Eye (tissue), 1 donor: ENCODE measurements around the gene ZNF385C.
"Not testable (repeated sequence)": the region's sequence is repeated elsewhere in the genome, so short reads cannot be mapped to it uniquely, and the experiment has no call there.

Experiments used
- DNase-seq: peaks from one replicate; pipeline ENCODE4 v3.0.0-alpha.2; 2015

ZNF385C gene, protein sequence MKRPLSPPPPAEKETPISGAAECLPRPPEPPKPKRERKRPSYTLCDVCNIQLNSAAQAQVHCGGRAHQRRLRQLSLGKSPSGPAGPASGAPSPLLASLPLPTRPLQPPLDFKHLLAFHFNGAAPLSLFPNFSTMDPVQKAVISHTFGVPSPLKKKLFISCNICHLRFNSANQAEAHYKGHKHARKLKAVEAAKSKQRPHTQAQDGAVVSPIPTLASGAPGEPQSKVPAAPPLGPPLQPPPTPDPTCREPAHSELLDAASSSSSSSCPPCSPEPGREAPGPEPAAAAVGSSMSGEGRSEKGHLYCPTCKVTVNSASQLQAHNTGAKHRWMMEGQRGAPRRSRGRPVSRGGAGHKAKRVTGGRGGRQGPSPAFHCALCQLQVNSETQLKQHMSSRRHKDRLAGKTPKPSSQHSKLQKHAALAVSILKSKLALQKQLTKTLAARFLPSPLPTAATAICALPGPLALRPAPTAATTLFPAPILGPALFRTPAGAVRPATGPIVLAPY

DNA sequence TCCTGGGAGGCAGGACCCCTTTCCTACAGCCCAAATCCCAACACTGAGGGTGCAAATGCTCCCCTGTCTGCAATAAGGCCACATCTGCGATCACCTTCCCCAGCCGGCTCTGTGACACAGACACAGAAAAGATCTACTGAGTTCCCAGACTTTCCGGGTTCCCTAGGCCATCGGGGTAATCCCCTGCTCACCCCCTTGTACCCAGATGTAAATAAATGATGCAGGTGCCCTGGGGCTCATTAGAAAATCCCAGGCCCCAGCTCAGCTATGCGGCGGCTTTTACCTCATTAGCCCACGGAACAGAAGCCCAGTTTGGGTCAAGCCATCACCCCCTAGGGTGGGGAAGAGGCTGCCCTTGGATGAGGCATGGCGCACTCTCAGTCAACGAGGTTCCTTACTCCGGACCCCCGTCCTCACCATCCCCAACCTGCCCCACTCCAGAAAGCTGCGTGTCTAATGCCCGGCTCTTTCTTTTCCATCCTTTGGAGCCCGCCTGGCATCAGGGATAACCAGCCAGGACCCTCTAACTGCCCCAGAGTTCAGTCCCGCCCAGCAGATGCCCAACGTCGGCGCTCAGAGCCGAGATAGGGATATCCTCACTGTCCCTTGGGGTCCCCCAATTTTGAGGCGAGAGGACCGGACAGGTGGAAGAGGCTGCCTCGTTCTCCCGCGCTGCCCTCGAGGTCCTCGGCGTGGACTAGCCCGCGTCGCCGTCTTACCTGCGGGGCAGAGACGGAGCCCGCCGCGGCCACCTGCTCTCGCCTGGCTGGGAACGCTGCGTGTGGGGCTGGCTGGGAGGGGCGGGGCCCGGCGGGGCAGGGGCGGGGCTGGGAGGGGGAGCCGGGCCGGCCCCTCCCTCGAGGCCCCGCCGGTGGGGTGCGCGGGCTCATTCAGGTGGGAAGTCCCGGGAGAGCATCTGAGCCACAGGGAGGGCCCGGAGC, at the start of gene ZNF385C:
ZNF385C (minus strand) TSS at position 783 of the 941 bp plus-strand sequence. CDS start 35,417 bp downstream, outside the sequence.
- DNase-seq: peak; percentile 39

DNA sequence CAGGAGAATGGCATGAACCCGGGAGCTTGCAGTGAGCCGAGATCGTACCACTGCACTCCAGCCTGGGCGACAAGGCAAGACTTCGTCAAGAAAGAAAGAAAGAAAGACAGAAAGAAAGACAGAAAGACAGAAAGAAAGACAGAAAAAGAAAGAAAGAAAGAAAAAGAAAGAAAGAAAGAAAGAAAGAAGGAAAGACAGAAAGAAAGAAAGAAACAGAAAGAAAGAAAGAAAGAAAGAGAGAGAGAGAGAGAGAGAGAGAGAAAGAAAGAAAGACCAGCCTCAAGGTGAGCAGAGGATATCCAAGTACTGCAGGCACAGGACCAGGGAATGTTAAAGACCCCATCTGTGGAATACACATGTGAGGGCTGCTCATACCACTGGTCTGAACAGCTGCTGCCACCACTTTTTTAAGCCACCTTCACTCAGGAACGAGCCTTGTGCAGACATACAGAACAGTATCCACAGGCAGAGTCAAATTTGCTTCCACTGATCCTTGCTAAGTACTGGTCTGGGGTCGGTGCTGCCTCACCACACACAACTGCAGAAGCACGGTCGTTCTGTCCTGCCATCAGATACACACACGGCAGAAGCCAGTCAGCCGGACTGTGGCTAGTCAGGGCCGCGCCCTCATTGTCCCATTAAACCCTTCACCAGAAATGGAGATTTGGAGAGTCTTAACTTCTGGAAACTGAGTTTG, 48.8 kb upstream of the ZNF385C start:
- no peak for DNase-seq

DNA sequence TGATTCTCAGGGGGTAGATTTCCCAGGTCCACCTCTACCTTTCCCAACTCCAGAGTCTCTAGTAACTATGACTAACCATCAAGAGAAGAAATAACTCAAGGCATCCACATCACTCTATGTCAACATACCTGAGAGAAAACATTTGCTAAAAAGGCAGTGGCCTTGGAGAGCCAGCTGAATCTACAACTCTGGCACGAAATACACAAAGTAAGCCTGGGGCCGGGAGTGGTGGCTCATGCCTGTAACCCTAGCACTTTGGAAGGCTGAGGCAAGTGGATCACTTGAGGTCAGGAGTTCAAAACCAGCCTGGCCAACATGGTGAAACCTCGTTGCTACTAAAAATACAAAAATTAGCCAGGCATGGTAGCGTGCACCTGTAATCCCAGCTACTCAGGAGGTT, 44.9 kb upstream of the ZNF385C start:
- not testable (repeated sequence) for DNase-seq

DNA sequence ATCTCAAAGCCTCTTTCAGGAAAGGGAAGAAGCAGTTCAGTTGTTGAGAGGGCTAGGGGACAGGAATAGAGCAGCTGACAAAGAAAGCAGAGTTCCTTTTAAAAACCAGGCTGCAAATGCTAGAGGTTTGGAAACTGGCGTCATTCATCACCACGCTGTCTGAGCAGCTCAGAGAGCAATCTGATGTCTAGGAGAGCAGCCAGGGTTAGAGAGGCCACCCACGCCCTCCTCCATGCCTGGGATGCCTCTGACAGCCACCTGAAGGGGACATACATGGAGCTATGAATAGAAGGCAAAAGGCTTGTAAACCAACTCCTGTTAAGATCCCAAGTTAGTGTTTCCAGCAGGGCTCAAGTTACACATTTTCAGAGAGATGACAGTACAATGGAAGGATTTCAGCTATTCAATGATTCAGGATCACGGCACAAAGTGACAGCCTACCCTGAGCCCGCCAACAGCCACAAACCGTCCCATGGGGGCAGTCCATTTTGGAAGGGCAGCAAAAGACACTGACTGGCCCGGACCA, 44.2 kb upstream of the ZNF385C start:
- no peak for DNase-seq

DNA sequence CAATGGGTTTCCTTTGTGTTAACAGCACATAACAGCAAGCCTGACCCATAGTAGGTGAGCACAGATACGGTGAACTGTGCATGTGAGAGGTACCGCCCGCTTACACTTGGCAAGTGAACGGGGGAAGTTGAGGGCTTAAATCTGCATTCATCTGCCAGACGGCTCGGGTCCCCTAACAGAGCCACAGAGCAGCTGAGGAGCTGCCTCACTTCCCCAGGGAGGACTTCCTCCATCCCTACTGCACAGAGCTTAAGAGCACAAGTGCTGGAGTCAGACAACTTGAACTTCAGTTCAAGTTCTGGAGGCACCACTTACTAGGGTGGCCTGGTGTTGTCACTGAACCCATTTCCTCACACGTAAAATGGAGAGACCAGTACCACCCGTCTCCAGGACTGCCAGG, 43.1 kb upstream of the ZNF385C start:
- no peak for DNase-seq

DNA sequence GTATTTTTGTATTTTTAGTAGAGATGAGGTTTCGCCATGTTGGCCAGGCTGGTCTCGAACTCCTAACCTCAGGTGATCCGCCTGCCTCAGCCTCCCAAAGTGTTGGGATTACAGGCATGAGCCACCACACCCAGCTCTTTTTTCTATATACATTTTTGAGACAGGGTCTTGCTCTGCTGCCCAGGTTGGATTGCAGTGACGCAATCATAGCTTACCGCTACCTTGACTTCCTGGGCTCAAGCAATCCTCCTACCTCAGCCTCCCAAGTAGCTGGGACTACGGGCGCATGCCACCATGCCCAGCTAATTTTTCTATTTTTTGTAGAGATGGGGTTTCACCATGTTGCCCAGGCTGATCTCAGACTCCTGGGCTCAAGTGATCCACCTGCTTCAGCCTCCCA, 42.4 kb upstream of the ZNF385C start:
- not testable (repeated sequence) for DNase-seq

DNA sequence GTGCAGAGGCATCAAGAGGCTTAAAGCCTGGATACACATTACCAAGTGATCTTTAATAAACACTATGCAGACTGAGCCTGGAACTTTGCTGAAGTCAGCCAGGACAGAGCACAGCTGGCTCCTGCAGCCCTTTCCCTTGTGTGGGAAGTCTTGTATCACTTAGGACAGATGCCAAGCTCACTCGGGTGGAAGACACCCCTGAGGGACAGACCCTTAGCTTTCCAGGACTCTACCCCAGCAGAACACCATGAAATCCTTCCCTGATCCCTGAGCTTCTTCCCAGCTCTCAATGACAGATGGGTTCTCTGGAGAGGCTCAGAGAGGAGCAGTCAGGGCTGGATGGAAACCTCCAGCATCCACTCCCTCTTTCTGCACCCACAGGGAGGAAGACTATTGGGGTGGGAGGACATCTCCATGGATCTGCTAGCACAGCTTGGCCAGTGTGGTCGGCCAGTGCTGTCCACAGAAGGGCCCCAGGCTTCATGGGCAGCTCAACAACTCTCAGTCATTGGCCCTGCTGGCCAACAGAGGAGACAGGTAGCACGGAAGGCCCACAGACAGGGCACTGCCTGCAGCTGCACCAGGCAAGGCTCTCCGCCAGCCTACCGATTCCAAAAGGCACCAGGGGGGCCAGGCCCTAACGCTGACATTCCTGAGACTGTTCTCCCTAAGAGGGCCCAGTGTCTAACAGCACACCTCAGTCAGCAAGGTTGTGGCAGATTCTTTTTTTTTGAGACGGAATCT, 40.6 kb upstream of the ZNF385C start:
- peak; percentile 37 for DNase-seq

DNA sequence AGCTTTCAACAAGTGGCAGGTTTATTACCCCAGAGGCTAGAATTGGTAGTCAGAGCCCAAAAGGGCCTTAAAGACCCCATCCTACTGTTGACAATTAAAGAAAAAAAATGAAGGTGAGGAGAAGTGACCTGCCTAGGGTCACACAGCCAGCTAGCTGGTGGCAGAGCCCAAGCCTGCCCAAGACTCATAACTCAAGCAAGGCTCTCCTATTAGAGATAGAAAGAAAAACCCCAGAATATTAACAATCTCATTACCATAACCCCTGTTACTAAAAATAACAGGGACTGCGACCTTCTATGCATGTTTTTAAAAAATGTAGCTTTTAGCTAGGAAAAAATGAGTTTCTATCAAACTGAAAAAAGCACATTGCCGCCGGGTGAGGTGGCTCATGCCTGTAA, 38.4 kb upstream of the ZNF385C start:
- DNase-seq: no peak

DNA sequence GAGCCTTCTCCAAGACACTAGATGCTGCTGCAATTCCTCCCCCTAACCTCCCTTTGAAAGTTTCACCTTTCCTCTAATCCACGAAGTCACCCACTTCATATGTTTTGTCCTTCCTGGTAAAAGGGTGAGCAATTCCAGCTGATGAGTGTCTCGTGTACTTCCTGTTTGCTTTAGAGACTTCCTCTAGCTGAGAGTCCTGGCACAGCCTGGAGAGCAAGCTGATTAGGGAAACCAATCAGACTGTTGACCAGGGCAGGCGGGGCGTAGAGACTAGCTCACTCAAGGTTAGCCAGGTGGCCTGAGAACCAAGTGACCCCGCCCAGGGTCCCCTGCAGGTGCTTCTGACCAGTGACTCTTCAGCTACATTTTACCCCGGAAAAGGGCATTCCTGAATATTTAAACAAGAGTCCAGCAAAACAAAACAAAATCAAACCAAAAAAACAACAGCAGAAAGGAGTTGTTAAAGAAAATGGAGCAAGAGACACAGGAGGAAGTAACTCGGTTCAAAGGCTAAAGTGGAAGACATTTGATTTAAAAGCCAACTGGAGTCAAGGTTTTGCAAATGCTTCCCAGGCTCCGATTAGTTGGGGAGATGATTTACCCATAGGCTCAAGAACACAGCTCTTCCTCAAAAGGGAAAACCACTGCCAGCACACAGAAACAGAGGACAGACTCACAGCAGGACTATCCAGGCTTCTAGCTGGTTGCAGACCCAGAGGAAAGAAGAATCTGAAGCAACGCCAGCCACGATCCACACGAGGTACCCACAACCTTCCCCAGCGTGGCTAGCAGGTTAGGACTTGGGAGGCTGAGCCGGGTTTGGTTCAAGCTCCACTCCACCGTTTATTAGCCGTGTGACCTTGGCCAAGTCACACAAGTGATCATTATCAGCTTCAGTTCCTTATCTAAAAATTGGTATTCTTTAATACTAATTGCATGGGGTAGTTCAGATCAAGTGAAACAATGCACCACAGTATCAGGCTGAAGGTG, 37.7 kb upstream of the ZNF385C start:
- no peak for DNase-seq

DNA sequence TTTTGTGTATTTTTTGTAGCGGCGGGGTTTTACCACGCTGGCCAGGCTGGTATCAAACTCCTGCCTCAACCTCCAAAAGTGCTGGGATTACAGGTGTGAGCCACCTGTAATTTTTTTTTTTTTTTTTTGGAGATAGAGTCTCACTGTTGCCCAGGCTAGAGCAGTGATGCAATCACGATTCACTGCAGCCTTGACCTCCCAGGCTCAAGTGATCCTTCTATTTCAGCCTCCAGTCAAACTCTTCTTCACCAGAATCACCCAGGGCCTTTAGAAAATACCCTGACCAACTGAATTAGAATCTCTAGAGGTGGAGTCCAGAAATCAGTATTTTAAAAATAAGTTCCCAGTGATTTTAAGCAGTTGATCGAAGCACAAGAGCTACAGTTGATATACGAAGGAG, 36.9 kb upstream of the ZNF385C start:
- no peak for DNase-seq

DNA sequence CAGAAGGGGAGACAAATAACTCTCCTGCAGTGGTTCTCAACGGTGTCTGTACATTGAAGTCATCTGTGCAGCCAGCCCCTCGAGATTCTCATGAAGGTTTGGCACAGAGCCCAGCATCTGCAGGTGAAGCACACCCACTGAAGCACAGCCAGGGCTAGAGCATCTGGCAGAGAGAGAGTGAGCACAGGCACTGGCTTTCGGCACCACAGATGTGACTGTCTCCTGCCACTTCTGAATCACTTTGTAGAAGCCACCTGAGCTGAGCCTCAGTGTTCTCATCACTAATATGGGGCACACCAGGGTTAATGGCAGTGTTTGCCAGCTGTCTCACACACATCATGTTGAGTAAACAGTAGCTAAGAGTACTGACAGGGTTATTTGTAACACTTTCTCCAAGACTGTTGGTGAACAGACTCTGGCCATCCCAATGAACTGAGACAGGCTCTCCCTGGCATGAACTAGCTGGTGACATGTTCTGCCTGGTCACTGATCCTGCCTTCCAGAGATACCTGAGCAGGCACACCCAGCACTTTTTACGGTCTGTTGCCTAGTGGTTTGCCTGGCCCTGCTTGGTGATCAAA, 35.3 kb upstream of the ZNF385C start:
- no peak for DNase-seq

DNA sequence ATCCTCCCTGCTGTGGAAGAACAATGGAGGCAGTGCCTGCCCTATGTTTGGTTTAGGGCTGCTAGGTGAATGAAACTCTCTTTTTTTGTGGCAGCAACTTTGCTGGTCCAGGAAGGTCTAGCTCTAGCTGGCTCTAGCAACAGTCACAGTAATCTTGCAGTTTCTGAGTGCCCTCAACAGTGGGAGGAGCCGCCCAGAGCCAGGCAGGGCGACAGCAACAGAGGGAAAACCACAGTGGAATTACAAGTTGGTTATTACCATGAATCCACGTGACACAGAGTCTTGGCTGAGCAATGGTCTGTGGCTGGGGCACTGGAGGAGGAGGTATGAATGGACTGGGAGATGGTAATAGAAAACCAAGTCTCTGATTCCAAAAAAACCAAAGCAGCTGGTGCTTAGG, 34.7 kb upstream of the ZNF385C start:
- no peak for DNase-seq

DNA sequence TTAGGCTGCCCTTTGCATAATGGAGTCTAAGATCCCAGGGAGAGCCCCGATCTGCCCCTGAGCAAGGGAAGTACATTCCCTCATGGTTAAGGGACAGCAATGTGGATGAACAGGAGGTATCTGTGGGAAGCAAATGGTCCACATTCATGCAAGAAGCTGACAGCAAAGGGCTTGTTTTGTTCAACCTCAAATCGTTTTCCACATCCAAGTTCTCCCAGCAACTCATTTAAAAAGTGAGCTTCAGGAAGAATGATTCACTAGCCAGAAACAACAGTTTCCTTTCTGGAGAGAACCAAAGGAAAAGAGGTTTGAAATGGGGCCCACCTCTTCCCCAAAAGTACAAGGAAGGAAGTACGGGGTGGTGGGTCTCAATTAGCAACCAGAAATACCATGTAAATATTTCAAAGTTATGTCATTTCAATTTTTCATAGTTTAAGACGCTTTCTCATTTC, 33.7 kb upstream of the ZNF385C start:
- no peak for DNase-seq

DNA sequence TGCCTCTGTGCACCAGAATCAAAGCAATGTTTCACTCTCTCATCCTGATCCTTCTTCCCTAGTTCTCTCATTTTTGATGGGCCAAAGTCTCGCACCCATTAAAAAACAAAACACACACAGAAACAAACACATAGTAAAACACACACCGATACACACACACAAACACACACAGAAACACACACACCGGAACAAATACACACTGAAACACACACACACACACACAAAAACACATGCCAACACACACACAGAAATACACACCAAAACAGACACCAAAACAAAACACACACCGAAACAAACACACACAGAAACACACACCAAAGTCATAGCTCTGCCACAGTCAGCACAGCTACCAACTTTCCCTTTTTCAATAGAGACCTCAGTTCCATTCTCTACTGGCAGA, 33.0 kb upstream of the ZNF385C start:
- no peak for DNase-seq

DNA sequence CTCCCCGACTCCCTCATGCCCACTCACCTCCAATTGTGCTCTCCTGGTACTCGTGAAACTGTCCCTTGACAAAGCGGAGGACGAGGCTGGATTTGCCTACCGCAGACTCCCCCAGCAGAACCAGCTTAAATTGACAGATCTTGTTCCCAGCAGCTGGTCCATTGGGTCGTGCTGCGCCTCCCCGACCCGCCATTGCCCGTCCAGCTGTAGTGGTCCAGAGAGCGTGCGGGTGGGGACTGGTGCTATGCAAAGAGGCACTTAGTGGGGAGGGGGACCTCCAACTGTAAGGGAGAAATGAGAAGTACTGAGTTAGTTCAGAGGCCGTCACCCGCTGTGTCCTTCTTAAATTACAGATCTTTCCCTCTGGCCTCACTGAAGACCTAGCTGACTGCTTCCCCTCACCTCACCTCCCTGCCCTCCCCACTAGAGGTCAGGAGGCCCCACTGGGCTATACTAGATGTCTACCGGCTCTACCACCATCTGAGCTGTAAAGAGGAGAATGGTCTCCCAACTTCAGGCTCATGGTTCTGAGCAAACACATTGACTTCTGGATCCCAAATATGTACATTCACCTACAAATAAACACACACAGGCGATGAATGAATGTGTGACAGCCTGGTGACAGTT, 32.1 kb upstream of the ZNF385C start:
- no peak for DNase-seq

DNA sequence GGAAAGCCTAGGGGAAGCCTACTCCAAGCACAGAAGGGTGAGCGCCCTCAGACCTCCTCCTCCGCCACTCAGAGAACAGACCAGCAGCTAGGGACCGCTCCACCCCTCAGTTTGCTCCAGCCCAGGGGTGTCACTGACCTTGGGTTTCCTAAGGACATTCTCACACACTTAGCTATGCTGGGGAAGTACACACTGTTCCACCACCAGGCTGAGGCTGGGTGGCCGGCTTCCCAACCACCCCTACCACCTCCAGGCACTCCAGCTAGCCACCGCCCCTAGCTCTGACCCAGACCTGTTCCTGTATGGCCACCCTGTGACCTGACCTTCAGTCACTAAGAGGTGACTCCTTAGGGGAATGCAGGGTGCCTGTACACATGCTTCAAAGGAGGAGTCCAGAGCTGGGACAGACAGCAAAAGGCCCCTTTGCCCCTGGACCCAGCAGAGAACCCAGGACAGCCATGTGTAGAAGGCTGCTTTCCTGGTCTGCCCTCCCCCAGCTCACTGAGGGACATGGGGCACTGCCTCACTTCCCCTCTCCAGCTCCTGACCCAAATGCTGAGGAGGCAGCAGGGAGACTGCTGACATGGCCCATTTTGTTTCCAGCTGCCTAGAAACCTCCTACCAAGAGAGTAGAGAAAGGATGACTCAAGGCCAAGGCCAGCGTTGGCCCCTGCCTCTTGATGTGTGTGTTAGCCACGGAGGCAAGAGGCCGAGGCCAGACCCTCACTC, 31.0 kb upstream of the ZNF385C start:
- no peak for DNase-seq

DNA sequence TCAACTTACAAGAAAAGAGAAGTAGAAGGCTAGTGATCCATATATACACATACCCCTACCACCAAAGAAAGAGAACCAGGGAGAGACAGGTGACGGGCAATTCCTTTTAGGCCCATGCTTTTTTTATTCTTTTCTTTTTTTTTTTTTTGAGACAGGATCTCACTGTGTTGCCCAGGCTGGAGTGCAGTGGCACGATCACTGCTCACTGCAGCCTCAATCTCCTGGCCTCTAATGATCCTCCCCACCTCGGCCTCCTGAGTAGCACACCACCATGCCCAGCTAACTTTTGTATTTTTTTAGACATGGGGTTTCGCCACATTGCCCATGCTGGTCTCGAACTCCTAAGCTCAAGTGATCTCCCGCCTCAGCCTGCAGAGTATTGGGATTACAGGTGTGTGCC, 29.1 kb upstream of the ZNF385C start:
- DNase-seq: no peak

DNA sequence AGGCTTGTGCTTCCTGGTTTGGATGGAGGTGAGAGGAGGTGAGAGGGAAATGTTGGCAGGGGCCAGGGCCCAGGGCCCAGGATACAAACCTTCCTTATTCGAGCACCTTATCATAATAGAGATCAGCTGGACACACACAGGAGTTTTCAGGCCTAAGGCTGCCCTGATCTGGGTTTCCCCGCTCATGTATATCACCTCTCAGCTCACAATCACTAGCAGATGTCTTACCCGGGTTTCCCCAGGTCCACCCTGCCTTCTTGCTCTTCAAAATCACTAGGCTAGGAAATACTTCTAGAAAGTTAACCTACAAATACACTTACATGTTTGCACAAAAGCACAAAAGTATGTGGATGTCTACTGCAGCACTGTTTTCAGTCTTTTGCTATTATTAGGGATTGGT, 28.6 kb upstream of the ZNF385C start:
- no peak for DNase-seq

DNA sequence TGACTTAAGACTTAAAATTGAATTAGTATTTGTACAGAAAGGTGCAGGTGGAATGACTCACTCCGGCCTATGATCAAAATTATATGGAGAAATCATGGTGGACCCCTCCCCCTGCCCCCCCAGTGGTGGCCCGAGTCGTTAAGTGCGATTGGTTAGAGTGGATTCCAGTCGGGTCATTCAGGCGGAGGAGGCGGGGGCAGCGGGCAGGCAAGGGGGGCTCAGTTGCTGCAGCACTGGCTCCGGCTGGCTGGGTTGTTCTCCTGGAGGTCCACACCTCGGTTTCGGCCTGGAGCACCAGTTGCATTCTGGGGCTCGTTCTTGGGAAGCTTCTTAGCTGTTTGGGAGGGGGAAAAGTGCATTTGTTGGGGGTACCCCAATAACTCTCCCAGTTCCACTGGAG, 27.3 kb upstream of the ZNF385C start:
- no peak for DNase-seq
